LNCaP clone FGC (cell line): ENCODE data around the gene KCNAB3.
A peak's percentile ranks its signal among the peaks of the same experiment; 100 is the strongest.

Experiments
- DNase-seq: peaks from one replicate; pipeline ENCODE4 v3.0.0-alpha.2; 2011; ENCODE audit warnings: low read depth
- H3K4me3 ChIP-seq: 2 replicates; pipeline ENCODE4 v1.5.1; 2011; ENCODE audit warnings: mild to moderate bottlenecking, low read depth, low read length, control low read depth
- TF ChIP-seq, protein P1 (sequence below): IDR thresholded peaks from 2 replicates; pipeline ENCODE4 v1.5.1; 2012; ENCODE audit warnings: mild to moderate bottlenecking; ENCODE audit not compliant: control insufficient read depth, insufficient read depth; ENCODE audit errors: extremely low read depth

KCNAB3 gene

DNA sequence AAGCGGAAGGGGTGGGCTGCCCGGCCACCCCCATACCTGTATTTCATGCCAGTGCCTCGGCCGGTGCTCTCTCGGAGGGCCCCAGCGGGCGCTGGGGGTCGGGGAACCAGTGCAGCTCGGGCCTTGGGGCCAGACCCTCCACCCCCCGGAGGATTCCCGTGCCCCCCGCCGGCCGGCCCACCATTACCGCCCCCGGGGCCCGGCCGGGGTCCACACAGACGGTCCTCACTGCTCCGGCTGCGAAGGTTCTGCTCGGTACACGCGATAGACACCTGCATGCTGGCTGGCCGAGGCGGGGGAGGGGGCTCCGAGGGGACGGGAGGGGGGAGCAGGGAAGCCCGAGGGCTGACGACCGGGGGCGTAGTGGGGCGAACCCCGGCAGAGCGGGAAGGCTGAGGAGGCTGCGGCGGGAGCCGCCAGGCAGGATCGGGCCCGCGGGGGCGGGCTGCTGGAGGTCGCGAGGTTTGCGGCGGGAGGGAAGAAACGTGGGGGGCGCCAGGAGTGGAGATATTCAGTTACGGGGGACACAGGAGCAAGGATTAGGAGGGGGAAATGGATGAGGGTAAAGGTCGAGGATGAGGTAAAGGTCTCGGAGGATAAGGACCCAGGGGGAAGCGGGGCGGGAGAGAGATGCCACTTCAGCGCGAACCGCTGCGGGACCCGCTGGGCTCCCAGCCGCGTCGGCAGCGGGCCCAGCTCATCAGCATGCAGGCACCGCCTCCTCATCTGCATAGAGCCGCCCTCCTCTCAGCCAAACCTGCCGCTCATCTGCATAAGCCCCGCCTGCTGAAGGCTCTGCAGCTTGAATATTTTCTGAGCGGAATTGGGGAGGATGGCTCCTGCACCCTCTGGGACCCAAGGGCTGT lies at the start of gene KCNAB3:
Gene KCNAB3, minus strand, starts transcription at position 699 of the 866 bp plus-strand sequence. Its CDS starts 421 bp downstream, at position 278.
- H3K4me3 ChIP-seq = peak within 1 kb of the TSS; percentile 93; the same call in 1 of the 2 replicates
- no peak for DNase-seq
- TF ChIP-seq, protein P1, sequence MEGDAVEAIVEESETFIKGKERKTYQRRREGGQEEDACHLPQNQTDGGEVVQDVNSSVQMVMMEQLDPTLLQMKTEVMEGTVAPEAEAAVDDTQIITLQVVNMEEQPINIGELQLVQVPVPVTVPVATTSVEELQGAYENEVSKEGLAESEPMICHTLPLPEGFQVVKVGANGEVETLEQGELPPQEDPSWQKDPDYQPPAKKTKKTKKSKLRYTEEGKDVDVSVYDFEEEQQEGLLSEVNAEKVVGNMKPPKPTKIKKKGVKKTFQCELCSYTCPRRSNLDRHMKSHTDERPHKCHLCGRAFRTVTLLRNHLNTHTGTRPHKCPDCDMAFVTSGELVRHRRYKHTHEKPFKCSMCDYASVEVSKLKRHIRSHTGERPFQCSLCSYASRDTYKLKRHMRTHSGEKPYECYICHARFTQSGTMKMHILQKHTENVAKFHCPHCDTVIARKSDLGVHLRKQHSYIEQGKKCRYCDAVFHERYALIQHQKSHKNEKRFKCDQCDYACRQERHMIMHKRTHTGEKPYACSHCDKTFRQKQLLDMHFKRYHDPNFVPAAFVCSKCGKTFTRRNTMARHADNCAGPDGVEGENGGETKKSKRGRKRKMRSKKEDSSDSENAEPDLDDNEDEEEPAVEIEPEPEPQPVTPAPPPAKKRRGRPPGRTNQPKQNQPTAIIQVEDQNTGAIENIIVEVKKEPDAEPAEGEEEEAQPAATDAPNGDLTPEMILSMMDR = no peak

DNA sequence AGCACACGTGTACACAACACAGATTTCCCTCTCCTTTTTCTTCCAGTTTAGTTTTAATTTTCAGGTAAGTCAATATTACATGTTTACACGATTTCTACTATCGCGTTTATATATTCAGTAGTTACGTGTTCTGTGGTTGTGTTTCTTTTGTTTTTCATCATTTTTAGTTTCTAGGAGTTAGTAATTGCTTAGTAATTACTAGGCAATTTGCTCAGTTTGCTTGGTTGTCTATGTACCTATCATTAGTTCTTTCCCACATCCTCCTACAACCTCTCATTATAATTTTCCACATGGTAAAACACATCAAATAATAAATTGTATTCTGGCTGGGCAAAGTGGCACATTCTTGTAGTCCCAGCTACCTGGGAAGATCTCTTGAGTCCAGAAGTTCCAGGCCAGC lies 48.1 kb upstream of the KCNAB3 start:
- no peak for DNase-seq
- no peak overlapping the region for H3K4me3 ChIP-seq
- TF ChIP-seq, protein P1 = no peak

DNA sequence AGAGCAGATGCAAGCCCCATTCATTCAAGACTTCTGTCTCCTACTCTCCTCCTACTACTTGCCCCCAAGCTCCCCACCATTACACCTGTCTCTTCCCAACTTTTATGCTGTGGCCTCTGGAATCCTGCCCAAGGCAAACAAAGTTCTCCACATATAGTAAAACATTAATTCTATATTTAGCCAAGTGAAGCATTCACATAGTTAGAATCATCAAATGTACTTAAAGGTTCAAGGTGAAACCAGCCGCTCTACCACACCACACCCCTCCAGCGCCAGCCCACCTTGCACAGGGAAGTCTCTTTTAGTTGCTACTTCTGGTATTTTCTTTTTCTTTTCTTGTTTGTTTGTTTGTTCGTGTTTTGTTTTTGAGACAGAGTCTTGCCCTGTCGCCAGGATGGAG lies 47.4 kb upstream of the KCNAB3 start:
- DNase-seq = no peak
- TF ChIP-seq, protein P1 = no peak
- H3K4me3 ChIP-seq = no peak overlapping the region

DNA sequence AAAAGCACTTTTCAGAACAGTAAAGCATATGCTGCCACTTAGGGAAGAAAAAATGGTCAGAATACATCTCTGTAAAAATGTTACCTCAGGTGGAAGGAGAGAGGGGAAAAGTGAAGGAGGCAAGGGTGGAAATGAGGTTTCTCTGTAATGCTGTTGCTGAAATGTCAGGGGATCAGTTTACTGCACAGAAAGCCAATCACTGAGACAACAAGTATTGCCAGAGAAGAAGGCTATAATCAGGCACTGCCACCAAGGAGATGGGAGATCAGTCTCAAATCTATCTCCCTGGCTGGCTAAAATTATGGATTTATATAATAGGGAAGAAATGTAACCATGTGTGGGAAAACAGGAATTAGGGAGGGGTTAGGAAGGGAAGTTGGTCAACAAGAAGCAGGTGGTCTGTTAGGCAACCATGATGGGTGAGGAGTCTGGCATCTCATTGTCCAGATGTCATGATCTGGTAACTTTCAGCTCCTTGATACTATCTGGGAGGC lies 45.0 kb upstream of the KCNAB3 start:
- TF ChIP-seq, protein P1 = no peak
- H3K4me3 ChIP-seq = no peak overlapping the region
- no peak for DNase-seq

DNA sequence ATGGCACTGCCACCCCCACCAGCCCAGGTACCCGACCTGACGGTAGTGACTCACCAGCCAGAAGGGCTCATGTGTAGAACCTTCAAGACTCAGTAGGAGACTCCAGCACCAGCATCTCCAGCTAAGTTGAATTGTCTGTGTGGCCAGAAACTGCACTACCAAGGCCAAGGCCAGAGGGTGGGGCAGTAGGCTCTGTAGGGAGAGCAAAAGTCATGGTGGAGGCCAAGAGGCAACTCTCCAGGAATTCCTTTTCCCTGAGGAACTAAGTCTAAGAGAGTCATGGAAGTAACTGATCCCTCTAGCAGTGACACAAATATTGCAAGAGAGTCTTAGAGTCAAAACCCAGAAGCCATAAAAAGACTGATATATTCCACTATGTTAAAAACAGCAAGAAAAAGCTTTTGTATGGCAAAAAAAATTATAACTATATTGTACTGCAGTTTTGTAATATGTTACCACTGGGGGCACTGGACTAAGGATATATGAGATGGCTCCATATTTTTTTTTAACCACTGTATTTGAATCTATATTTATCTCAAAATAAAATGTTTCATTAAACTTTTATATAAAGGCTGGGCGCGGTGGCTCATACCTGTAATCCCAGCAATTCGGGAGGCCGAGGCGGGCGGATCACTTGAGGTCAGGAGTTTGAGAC lies 42.6 kb upstream of the KCNAB3 start:
- no peak overlapping the region for H3K4me3 ChIP-seq
- TF ChIP-seq, protein P1 = no peak
- no peak for DNase-seq

DNA sequence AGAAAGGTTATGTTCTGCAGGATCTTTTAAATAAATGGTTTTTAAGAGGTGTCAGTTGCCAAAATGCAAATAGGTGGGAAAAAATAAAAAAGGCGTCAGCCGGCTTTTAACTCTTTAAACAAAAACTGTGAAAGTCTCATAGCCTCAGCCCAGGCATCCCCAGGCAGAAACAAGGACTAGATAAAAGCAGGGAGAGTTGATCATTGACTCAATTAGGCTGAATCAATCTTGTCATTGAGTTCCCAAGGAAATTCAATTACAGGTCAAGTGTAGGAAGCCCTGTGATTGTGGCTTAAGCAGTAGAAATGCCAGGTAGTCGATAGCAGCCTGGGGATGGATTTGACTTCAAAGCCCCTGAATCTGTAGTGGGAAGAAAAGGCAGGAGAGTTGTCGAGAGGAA lies 42.0 kb upstream of the KCNAB3 start:
- no peak overlapping the region for H3K4me3 ChIP-seq
- TF ChIP-seq, protein P1 = no peak
- DNase-seq = no peak
